ENCODE results near the gene NCKAP5.

GRCh38 chr2:133581010-133581760, 12.9 kb upstream of the NCKAP5 start:
- no peak for TF ChIP-seq CTCF (IDR thresholded peaks at IDR 0.05; ENCODE audit: low read depth, low read length)
- TF ChIP-seq POLR2A (IDR thresholded peaks at IDR 0.05; ENCODE audit: extremely low read depth, insufficient read length) = no peak
- TF ChIP-seq MAX (IDR thresholded peaks at IDR 0.05; ENCODE audit: low read depth, low read length) = no peak

Data from NB4 (cell line).